ENCODE results near the gene FSD1L. TPM values are rescaled to one million over a fixed set of nuclear protein-coding genes. Genes with fewer than 3 reads are reported as not detected.

FSD1L gene
- total RNA-seq, 4 donors from 2014 or later: 1.8 to 19.1 (median 8.3) TPM

- H3K27ac ChIP-seq: no peak overlapping the region
- TF ChIP-seq POLR2A (IDR thresholded peaks at IDR 0.05) (no peak), CTCF (IDR thresholded peaks at IDR 0.05) (no peak)
- intact Hi-C loops (cut with DNase I; ENCODE audit: low total_unique reads): no loop called here
These were observed 52.4 kb downstream of the FSD1L start for GRCh38 chr9:105500108-105500766.

GRCh38 chr9:105501414-105501813 lies 53.6 kb downstream of the FSD1L start:
- intact Hi-C loops (cut with DNase I; ENCODE audit: low total_unique reads): no loop called here
- no peak overlapping the region for H3K27ac ChIP-seq

More at GRCh38 chr9:105500108-105500766, 52.4 kb downstream of the FSD1L start:
- Histone ChIP-seq H3K4me3 (no peak overlapping the region), H3K9me3 (no peaks in the 10 kb centered on the region), H3K4me1 (no peaks in the 10 kb centered on the region), H3K36me3 (no peaks in the 10 kb centered on the region), H3K27me3 (no peaks in the 10 kb centered on the region)
- no peak for DNase-seq

GRCh38 chr9:105502276-105502675 lies 54.4 kb downstream of the FSD1L start:
- no peak overlapping the region for H3K4me3 ChIP-seq
- H3K4me1 ChIP-seq: no peaks in the 10 kb centered on the region
- no peak overlapping the region for H3K27ac ChIP-seq
- no peaks in the 10 kb centered on the region for H3K27me3 ChIP-seq
- no peaks in the 10 kb centered on the region for H3K36me3 ChIP-seq
- no peaks in the 10 kb centered on the region for H3K9me3 ChIP-seq
- intact Hi-C loops (cut with DNase I; ENCODE audit: low total_unique reads): no loop called here
- TF ChIP-seq POLR2A (IDR thresholded peaks at IDR 0.05): no peak
- TF ChIP-seq CTCF (IDR thresholded peaks at IDR 0.05): no peak
- DNase-seq: no peak

More at GRCh38 chr9:105501414-105501813, 53.6 kb downstream of the FSD1L start:
- Histone ChIP-seq H3K36me3 (no peaks in the 10 kb centered on the region), H3K27me3 (no peaks in the 10 kb centered on the region), H3K4me3 (no peak overlapping the region), H3K9me3 (no peaks in the 10 kb centered on the region), H3K4me1 (no peaks in the 10 kb centered on the region)
- DNase-seq: no peak
- no peak for TF ChIP-seq CTCF (IDR thresholded peaks at IDR 0.05)
- no peak for TF ChIP-seq POLR2A (IDR thresholded peaks at IDR 0.05)

GRCh38 chr9:105503881-105504280 lies 56.0 kb downstream of the FSD1L start:
- H3K9me3 ChIP-seq: no peaks in the 10 kb centered on the region
- no peaks in the 10 kb centered on the region for H3K27me3 ChIP-seq
- intact Hi-C loops (cut with DNase I; ENCODE audit: low total_unique reads): no loop called here
- TF ChIP-seq POLR2A (IDR thresholded peaks at IDR 0.05) (no peak), CTCF (IDR thresholded peaks at IDR 0.05) (no peak)
- no peak overlapping the region for H3K4me3 ChIP-seq
- no peaks in the 10 kb centered on the region for H3K36me3 ChIP-seq
- DNase-seq: no peak
- no peaks in the 10 kb centered on the region for H3K4me1 ChIP-seq
- H3K27ac ChIP-seq: no peak overlapping the region

- Histone ChIP-seq H3K9me3 (no peaks in the 10 kb centered on the region), H3K4me1 (no peaks in the 10 kb centered on the region), H3K27me3 (no peaks in the 10 kb centered on the region), H3K27ac (no peak overlapping the region), H3K36me3 (no peaks in the 10 kb centered on the region), H3K4me3 (no peak overlapping the region)
- no peak for DNase-seq
- intact Hi-C loops (cut with DNase I; ENCODE audit: low total_unique reads): no loop called here
- TF ChIP-seq POLR2A (IDR thresholded peaks at IDR 0.05): no peak
- TF ChIP-seq CTCF (IDR thresholded peaks at IDR 0.05): no peak
These were observed 59.4 kb downstream of the FSD1L start for GRCh38 chr9:105507096-105507790.
